Lower lobe of right lung (tissue), 2 donors: ENCODE results near the gene GSG1L. TPM values are rescaled to one million over a fixed set of nuclear protein-coding genes. Genes with fewer than 3 reads are reported as not detected.

ENCODE experiments used
- ATAC-seq, 2 donors: fragments of 200-7000 bp; cut with Tn5 transposase; one replicate each; pipeline ENCODE4 v1.9.1; 2020 to 2022; ENCODE audit warnings: mild to moderate bottlenecking in 2 of 2, moderate library complexity in 2 of 2
- DNase-seq: peaks from one replicate; pipeline ENCODE4 v3.0.0-alpha.2; 2020
- H3K27ac ChIP-seq: fragments of 200-600 bp; one replicate; pipeline ENCODE4 v1.8.0; 2022
- H3K27me3 ChIP-seq: fragments of 200-600 bp; one replicate; pipeline ENCODE4 v1.8.0; 2022; ENCODE audit warnings: low read depth
- H3K36me3 ChIP-seq: fragments of 200-600 bp; one replicate; pipeline ENCODE4 v1.8.0; 2022; ENCODE audit warnings: mild to moderate bottlenecking
- H3K4me1 ChIP-seq: fragments of 200-600 bp; one replicate; pipeline ENCODE4 v1.8.0; 2022
- H3K4me3 ChIP-seq: fragments of 200-600 bp; one replicate; pipeline ENCODE4 v1.8.0; 2022; ENCODE audit warnings: mild to moderate bottlenecking
- H3K9me3 ChIP-seq: fragments of 200-600 bp; one replicate; pipeline ENCODE4 v1.8.0; 2022
- intact Hi-C: fragments of 100-400 bp; cut with DNase I; formaldehyde crosslinking; loops from one replicate; pipeline ENCODE4 v1.11.0; 2022
- total RNA-seq: library from RNA; stranded (reverse); fragmentation: NEBNext Ultra II Directional; extraction: Animal tissue kit (Norgen Biotek cat#: 25700); gene quantifications from one replicate; pipeline ENCODE4 v1.2.1, GENCODE V29; 2021
- TF ChIP-seq, protein P1 (sequence below): fragments of 200-600 bp; IDR thresholded peaks from one replicate; pipeline ENCODE4 v1.8.0; 2022; ENCODE audit warnings: antibody characterized with exemption, mild to moderate bottlenecking
- donor health status: DM: no; HTN: yes; CAD: no; lungs with severe emphysema.

Gene GSG1L
- total RNA-seq, 1 donor from 2014 or later: 0.30 TPM

DNA sequence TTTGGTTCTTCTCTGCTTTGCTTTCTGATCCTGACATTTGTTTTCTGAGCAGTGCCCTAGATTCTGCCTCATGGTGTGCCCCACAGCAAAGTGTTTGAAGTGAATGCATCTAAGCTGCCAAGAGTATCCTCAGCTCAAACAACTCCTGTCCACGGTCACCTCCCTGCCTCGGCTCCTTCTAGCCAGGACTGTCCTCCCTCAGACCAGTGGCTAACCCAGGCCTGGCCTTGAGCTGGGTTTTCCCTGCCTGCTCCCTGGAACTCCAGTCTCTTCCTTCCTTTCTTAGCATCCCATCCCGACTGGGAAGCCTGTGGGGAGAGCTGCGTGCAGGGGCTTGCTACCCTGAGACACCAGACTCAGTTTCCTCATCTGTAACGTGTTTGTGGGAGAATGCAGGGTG, 256.5 kb downstream of the GSG1L start:
- Histone ChIP-seq H3K36me3 (no peaks in the 10 kb centered on the region), H3K27me3 (peaks cover 10% of the 10 kb centered on the region), H3K4me1 (no peaks in the 10 kb centered on the region), H3K9me3 (no peaks in the 10 kb centered on the region), H3K27ac (no peak overlapping the region), H3K4me3 (no peak overlapping the region)
- DNase-seq (no peak), ATAC-seq (no peak)
- intact Hi-C loops: no loop called here
- TF ChIP-seq, protein P1, sequence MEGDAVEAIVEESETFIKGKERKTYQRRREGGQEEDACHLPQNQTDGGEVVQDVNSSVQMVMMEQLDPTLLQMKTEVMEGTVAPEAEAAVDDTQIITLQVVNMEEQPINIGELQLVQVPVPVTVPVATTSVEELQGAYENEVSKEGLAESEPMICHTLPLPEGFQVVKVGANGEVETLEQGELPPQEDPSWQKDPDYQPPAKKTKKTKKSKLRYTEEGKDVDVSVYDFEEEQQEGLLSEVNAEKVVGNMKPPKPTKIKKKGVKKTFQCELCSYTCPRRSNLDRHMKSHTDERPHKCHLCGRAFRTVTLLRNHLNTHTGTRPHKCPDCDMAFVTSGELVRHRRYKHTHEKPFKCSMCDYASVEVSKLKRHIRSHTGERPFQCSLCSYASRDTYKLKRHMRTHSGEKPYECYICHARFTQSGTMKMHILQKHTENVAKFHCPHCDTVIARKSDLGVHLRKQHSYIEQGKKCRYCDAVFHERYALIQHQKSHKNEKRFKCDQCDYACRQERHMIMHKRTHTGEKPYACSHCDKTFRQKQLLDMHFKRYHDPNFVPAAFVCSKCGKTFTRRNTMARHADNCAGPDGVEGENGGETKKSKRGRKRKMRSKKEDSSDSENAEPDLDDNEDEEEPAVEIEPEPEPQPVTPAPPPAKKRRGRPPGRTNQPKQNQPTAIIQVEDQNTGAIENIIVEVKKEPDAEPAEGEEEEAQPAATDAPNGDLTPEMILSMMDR: no peak

DNA sequence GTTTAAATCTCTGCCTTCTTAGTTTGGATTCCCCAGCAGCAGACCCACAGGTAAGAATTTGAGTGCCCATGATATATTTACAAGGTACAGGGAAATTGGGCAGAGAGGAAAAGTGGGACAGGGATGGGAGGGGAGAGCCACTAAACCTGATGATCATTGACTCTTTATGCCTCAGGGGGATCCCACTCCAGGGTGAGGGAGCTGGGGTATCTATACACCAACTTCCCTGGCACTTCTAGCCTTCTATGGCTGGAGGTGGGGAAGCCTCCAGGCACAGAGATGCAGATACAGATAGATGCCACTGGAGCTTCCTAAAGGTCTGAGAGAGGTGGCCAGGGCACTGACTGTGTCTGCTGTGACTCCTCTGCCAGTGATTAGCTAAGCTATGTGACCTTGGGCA, 257.1 kb downstream of the GSG1L start:
- DNase-seq (no peak), ATAC-seq (no peak)
- H3K4me3 ChIP-seq: no peak overlapping the region
- TF ChIP-seq, protein P1: no peak
- intact Hi-C loops: no loop called here
- no peaks in the 10 kb centered on the region for H3K9me3 ChIP-seq
- H3K27me3 ChIP-seq: peaks cover 10% of the 10 kb centered on the region
- H3K4me1 ChIP-seq: no peaks in the 10 kb centered on the region
- no peak overlapping the region for H3K27ac ChIP-seq
- no peaks in the 10 kb centered on the region for H3K36me3 ChIP-seq

DNA sequence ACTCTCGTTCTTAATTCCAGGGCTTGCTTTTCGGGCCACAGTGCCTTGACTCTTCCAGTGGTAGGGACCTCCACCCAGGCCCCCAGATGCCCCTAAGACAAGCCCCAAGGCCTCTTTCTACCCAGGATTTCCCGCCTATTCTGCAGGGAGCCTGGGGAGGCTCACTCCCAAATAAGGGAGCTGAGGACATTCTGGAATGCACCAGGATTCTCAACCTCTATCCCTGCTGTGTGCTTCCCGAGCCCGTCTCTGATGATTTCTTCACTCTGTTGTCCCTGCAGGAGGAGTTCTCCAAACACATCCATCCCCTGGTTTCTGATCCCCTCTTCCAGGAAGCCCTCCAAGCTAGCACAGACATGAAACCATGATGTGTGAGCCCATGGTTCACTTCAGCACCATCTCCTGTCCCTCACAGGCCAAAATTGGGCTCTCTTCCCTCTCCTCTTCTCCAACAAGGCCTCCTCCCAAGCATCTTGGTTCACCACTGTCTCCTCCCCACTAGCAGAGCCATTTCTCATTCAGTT, 257.6 kb downstream of the GSG1L start:
- DNase-seq: no peak
- no peaks in the 10 kb centered on the region for H3K36me3 ChIP-seq
- H3K4me3 ChIP-seq: no peak overlapping the region
- intact Hi-C loops: no loop called here
- ATAC-seq: no peak
- no peaks in the 10 kb centered on the region for H3K9me3 ChIP-seq
- TF ChIP-seq, protein P1: no peak
- peaks cover 10% of the 10 kb centered on the region for H3K27me3 ChIP-seq
- H3K4me1 ChIP-seq: no peaks in the 10 kb centered on the region
- no peak overlapping the region for H3K27ac ChIP-seq

DNA sequence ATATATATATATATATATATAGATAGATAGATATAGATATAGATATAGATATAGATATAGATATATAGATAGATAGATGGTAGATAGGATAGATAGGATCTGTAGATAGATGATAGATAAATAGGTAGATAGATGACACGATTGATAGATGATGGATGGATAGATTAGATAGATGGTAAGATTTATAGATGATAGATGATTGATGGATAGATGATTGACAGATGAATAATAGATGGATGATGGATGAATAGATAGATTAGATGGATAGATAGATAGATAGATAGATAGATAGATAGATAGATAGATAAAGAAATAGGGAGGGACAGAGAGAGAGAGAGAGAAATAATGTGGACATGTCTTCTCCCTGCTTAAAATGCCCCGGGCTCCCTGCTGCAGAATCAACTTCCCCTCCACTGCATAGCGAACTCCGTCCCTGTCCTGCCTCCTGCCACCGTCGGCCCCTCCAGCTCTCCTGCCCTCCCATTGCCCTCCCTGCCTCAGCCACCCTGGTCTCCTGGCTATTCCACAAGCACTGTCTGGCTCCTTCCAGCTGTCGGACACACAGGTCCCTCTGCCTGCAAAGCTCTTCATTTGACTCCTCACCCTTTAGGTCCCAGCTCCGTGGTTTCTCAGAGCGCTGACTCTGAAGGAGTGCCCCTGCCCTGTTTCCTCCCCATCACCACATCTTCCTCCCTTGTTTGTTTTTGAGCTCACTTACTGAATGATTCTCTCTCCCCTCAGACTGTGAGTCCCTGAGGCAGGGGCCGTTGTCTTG, 259.6 kb downstream of the GSG1L start:
- Histone ChIP-seq H3K4me1 (no peaks in the 10 kb centered on the region), H3K27ac (no peak overlapping the region), H3K4me3 (no peak overlapping the region), H3K36me3 (no peaks in the 10 kb centered on the region), H3K27me3 (peaks cover 10% of the 10 kb centered on the region), H3K9me3 (no peaks in the 10 kb centered on the region)
- intact Hi-C loops: no loop called here
- no peak for DNase-seq
- TF ChIP-seq, protein P1: no peak
- ATAC-seq: no peak

DNA sequence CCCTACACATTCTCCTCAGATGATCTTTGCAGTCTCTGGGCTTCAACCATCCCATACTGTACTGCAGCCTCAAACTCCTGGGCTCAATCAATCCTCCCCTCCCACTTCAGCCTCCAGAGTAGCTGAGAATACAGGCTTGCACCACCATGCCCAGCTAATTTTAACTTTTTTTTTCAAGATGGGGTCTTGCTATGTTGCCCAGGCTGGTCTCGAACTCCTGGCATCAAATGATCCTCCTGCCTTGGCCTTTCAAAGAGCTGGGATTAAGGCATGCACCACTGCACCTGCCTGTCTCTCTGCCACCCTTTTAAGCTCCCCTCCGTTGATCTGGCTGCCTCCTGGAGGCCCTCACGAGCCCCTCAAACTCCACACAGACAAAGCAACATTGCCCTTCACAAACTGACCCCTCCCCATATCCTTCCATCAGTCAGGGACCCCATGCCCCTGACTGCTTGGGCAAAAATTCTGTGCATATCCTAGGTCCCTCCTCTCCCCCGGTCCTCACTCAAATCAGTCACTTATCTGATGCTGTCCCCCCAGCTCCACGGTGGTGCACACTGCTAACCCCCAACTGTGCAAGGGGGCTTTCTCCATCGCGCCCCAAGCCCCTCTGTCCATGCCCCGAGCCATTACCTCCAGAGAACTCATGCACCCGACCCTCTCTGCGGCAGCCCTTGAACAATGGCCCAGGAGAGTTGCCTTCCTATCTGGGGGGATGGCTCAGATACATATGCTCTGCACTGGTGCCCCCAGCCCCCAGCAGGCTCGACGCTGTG, 260.7 kb downstream of the GSG1L start:
- Histone ChIP-seq H3K4me3 (no peak overlapping the region), H3K4me1 (no peaks in the 10 kb centered on the region), H3K27ac (no peak overlapping the region), H3K9me3 (no peaks in the 10 kb centered on the region), H3K27me3 (peaks cover 10% of the 10 kb centered on the region), H3K36me3 (no peaks in the 10 kb centered on the region)
- intact Hi-C loops: no loop called here
- DNase-seq (no peak), ATAC-seq (no peak)
- TF ChIP-seq, protein P1: no peak
